Upper lobe of left lung (tissue), 4 donors: ENCODE data around the gene EXT2.

Experiments
- POLR2A ChIP-seq, 4 donors: fragments of 450-650 bp; IDR thresholded peaks; one replicate each; pipeline ENCODE4 v1.5.1; 2016 to 2017; ENCODE audit warnings: antibody characterized with exemption in 4 of 4, mild to moderate bottlenecking in 2 of 4
- TF ChIP-seq, protein P1 (sequence below), 6 experiments: fragments of 450-650 bp in 4 of 6; fragments of 200-600 bp in 2 of 6; sonication (generic) in 2 of 6; IDR thresholded peaks; one replicate each; pipeline ENCODE4 v1.5.1; 2016 to 2019; ENCODE audit warnings: antibody characterized with exemption in 6 of 6

DNA sequence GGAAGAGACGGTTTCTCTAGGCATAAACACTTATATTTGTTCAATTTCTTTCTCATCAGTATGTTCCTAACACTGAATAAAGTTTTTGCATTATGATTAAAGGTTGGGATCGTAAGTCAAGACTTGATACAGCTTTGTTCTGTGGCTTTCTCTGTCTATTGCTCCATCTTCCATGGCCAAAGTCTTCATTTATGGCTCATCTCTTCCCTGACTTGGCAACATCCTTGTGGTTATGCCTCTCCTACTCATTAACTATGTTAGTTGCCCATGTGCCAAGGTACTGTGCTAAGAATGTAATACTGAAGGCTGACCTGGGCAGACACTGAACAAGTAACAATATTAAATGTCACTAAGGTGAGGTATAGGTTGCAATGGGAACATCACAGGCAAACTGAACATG, 49.3 kb upstream of the EXT2 start:
- TF ChIP-seq, protein P1, sequence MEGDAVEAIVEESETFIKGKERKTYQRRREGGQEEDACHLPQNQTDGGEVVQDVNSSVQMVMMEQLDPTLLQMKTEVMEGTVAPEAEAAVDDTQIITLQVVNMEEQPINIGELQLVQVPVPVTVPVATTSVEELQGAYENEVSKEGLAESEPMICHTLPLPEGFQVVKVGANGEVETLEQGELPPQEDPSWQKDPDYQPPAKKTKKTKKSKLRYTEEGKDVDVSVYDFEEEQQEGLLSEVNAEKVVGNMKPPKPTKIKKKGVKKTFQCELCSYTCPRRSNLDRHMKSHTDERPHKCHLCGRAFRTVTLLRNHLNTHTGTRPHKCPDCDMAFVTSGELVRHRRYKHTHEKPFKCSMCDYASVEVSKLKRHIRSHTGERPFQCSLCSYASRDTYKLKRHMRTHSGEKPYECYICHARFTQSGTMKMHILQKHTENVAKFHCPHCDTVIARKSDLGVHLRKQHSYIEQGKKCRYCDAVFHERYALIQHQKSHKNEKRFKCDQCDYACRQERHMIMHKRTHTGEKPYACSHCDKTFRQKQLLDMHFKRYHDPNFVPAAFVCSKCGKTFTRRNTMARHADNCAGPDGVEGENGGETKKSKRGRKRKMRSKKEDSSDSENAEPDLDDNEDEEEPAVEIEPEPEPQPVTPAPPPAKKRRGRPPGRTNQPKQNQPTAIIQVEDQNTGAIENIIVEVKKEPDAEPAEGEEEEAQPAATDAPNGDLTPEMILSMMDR (IDR thresholded peaks at IDR 0.05) = no peak
- no peak for TF ChIP-seq POLR2A (IDR thresholded peaks at IDR 0.05)
